ENCODE data around the gene IFNG. TPM values are rescaled to one million over a fixed set of nuclear protein-coding genes. Genes with fewer than 3 reads are reported as not detected.

IFNG gene
- total RNA-seq, 1 experiment from 2014 or later, result not detected

GRCh38 chr12:68137335-68137830, 22.2 kb downstream of the IFNG start:
- H3K27me3 ChIP-seq (ENCODE audit: insufficient read depth, low read length), result no peaks in the 10 kb centered on the region
- no peaks in the 10 kb centered on the region for H4K20me1 ChIP-seq (ENCODE audit: control insufficient read depth, insufficient read depth, insufficient read length)
- no peak overlapping the region for H3K4ac ChIP-seq (ENCODE audit: low read depth, low read length)
- no peaks in the 10 kb centered on the region for H3K27me3 Mint-ChIP-seq (ENCODE audit: low read depth)
- peaks cover 18 to 21% of the 10 kb centered on the region in 2 experiments for H3K4me1 Mint-ChIP-seq
- H2BK20ac ChIP-seq (ENCODE audit: low read depth, low read length, poor library complexity, severe bottlenecking), result no peak overlapping the region
- no peak overlapping the region for H2AFZ ChIP-seq (ENCODE audit: low read length)
- H3K9me3 ChIP-seq (ENCODE audit: control insufficient read depth, low read depth, low read length), result no peaks in the 10 kb centered on the region
- no peak overlapping the region for H2BK5ac ChIP-seq (ENCODE audit: insufficient read length, low read length)
- no peak overlapping the region for H3K56ac ChIP-seq (ENCODE audit: insufficient read length, low read depth, low read length)
- no peak overlapping the region for H4K5ac ChIP-seq (ENCODE audit: insufficient read length, low read depth, low read length)
- no peaks in the 10 kb centered on the region for H3K23me2 ChIP-seq (ENCODE audit: insufficient read length, low read depth, low read length, poor library complexity, severe bottlenecking)
- no peak overlapping the region for H4K91ac ChIP-seq (ENCODE audit: insufficient read length, low read depth, low read length)
- H3K9ac ChIP-seq (ENCODE audit: extremely low read depth, insufficient read length, low read length), result no peak overlapping the region
- H3K4me1 ChIP-seq (ENCODE audit: insufficient read depth, low read length), result peaks cover 4% of the 10 kb centered on the region; the same call in 1 of the 2 replicates
- no peak overlapping the region for H3K14ac ChIP-seq (ENCODE audit: insufficient read depth, low read length)
- no peak overlapping the region for H2BK12ac ChIP-seq (ENCODE audit: insufficient read length, low read depth, low read length)
- DNase-seq, result no peak
- H2BK120ac ChIP-seq (ENCODE audit: low read depth, low read length, poor library complexity, severe bottlenecking), result no peak overlapping the region
- no peak overlapping the region for H2BK15ac ChIP-seq (ENCODE audit: low read depth, low read length)
- H3K9me3 Mint-ChIP-seq, result no peaks in the 10 kb centered on the region; a peak in 2 of 5 replicates
- no peak overlapping the region; a peak in 1 of 7 replicates for H3K27ac Mint-ChIP-seq
- no peak for TF ChIP-seq CTCF (conservative IDR thresholded peaks at IDR 0.05)
- no peak overlapping the region for H3K4me3 Mint-ChIP-seq
- H4K8ac ChIP-seq (replicated peaks; ENCODE audit: insufficient read length, low read depth, low read length), result no peak overlapping the region
- no peak overlapping the region for H3K18ac ChIP-seq (ENCODE audit: insufficient read length, low read depth, low read length)
- peaks cover 0 to 2% (median 0%) of the 10 kb centered on the region in 3 experiments; a peak in 2 of 7 replicates for H3K36me3 Mint-ChIP-seq (ENCODE audit: insufficient read depth in 1 of 3, low read depth in 3 of 3)
- no peaks in the 10 kb centered on the region for H3K79me1 ChIP-seq (ENCODE audit: insufficient read depth, low read depth, low read length, poor library complexity, severe bottlenecking)
- no peak overlapping the region for H3K27ac ChIP-seq (ENCODE audit: insufficient read length, low read depth, low read length)
- H3K79me2 ChIP-seq (ENCODE audit: insufficient read depth, low read length), result no peaks in the 10 kb centered on the region
- no peak overlapping the region for H3K23ac ChIP-seq (ENCODE audit: insufficient read length, low read depth, low read length)
- no peak overlapping the region for H3K4me2 ChIP-seq (ENCODE audit: insufficient read depth, insufficient read length, low read length)
- no CpG with 5 or more reads among the region's 3 CpGs for WGBS (ENCODE audit: extremely low coverage, insufficient read length, low lambda C conversion rate)
- no peak overlapping the region for H3T11ph ChIP-seq (ENCODE audit: low read length)
- no peak overlapping the region for H2AK5ac ChIP-seq (ENCODE audit: insufficient read length, low read length)

Data from H9 (cell line).